Stimulated activated CD4-positive, alpha-beta T cell treated with anti-CD3 and anti-CD28 coated beads, Interleukin-1b, Interleukin-23, amount 100 ng/mL, for 24 hours (primary cell): ENCODE measurements around the gene PLXDC1.
"Not testable (repeated sequence)": the region's sequence is repeated elsewhere in the genome, so short reads cannot be mapped to it uniquely, and the experiment has no call there.

Experiments
- DNase-seq, 4 experiments: peaks; one replicate each; pipeline ENCODE4 v3.0.0-alpha.2; 2020; ENCODE audit warnings: low read depth in 4 of 4, low spot score in 1 of 4

The PLXDC1 gene

GRCh38 chr17:39183045-39183444, 31.6 kb upstream of the PLXDC1 start:
- no peak for DNase-seq

GRCh38 chr17:39181303-39181702, 29.9 kb upstream of the PLXDC1 start:
- no peak for DNase-seq

- DNase-seq: no peak
Observed at GRCh38 chr17:39178536-39178935, 27.1 kb upstream of the PLXDC1 start.

GRCh38 chr17:39177256-39177655, 25.8 kb upstream of the PLXDC1 start:
- no peak for DNase-seq

- no peak for DNase-seq
Observed at GRCh38 chr17:39175695-39176093, 24.3 kb upstream of the PLXDC1 start.

- DNase-seq: peak; percentile 61 to 65 (median 64)
Observed at GRCh38 chr17:39174920-39175694, 23.7 kb upstream of the PLXDC1 start.

- DNase-seq: no peak
Observed at GRCh38 chr17:39173526-39174274, 22.3 kb upstream of the PLXDC1 start.

- DNase-seq: no peak
Observed at GRCh38 chr17:39173080-39173479, 21.6 kb upstream of the PLXDC1 start.

GRCh38 chr17:39171933-39172332, 20.5 kb upstream of the PLXDC1 start:
- DNase-seq: no peak

GRCh38 chr17:39170558-39170957, 19.1 kb upstream of the PLXDC1 start:
- DNase-seq: no peak

GRCh38 chr17:39170109-39170508, 18.7 kb upstream of the PLXDC1 start:
- DNase-seq: no peak

- no peak for DNase-seq
Observed at GRCh38 chr17:39169518-39169917, 18.1 kb upstream of the PLXDC1 start.

- no peak for DNase-seq
Observed at GRCh38 chr17:39169101-39169500, 17.7 kb upstream of the PLXDC1 start.

GRCh38 chr17:39168503-39168902, 17.1 kb upstream of the PLXDC1 start:
- DNase-seq: not testable (repeated sequence)

GRCh38 chr17:39167476-39167875, 16.0 kb upstream of the PLXDC1 start:
- no peak for DNase-seq

- DNase-seq: no peak
Observed at GRCh38 chr17:39166437-39167335, 15.2 kb upstream of the PLXDC1 start.

GRCh38 chr17:39165841-39166349, 14.5 kb upstream of the PLXDC1 start, which contains the start of gene ARL5C:
Gene ARL5C (minus strand): TSS chr17:39166161. CDS start chr17:39165760, 401 bp downstream.
- DNase-seq: no peak

GRCh38 chr17:39165178-39165840, 13.9 kb upstream of the PLXDC1 start:
- no peak for DNase-seq

GRCh38 chr17:39164675-39165143, 13.3 kb upstream of the PLXDC1 start:
- DNase-seq: peak; percentile 53 to 63 (median 58)

GRCh38 chr17:39161962-39162361, 10.5 kb upstream of the PLXDC1 start:
- DNase-seq: no peak
